Body of pancreas (tissue), 4 donors: Measurements from ENCODE around the gene GRIK4.

Experiments used
- CTCF ChIP-seq, 7 experiments: fragments of 450-650 bp in 4 of 7; fragments of 200-600 bp in 3 of 7; sonication (generic) in 3 of 7; IDR thresholded peaks; one replicate each; pipeline ENCODE4 v1.5.1; 2016 to 2019; ENCODE audit warnings: antibody characterized with exemption in 7 of 7
- POLR2A ChIP-seq, 3 donors: fragments of 450-650 bp; IDR thresholded peaks; one replicate each; pipeline ENCODE4 v1.6.1; 2016; ENCODE audit warnings: antibody characterized with exemption in 3 of 3, mild to moderate bottlenecking in 2 of 3

DNA sequence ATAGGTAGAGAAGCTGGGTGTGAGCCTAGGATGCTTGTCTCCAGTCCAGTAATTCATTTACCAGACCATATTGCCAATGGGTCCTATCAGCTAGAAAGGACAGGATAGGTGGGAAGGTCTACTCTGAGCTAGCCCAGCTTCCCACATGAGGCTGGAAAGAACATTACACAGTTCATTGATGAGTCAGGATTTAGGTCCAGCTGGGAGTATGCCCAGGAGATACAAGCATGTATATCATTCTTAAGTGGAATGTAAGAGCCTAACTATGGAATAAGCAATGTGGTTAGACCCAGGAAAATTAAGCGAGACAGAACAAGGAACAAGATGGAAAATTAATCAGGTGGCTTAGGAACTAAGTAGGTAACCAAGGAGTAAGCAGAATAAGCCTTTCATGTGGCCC is 453.3 kb downstream of the GRIK4 start:
- TF ChIP-seq CTCF (IDR thresholded peaks at IDR 0.05) (no peak), POLR2A (IDR thresholded peaks at IDR 0.05) (no peak)
